ENCODE measurements around the gene PRRT2.

PRRT2 gene

GRCh38 chr16:29812754-29813643, 1.0 kb downstream of the PRRT2 start:
- Histone ChIP-seq H3K4me1 (ENCODE audit: control insufficient read depth in 5 of 5, insufficient read depth in 5 of 5, low read length in 5 of 5) (peaks cover 3 to 72% (median 64%) of the 10 kb centered on the region in 5 donors), H3K4me3 (ENCODE audit: low read depth in 1 of 5, low read length in 5 of 5) (peak overlapping the region; percentile 25 to 76 (median 70)), H3K9me3 (ENCODE audit: control insufficient read depth in 5 of 5, low read length in 5 of 5) (no peaks in the 10 kb centered on the region), H3K27me3 (ENCODE audit: control insufficient read depth in 5 of 5, insufficient read depth in 4 of 5, low read length in 5 of 5) (no peaks in the 10 kb centered on the region), H3K27ac (ENCODE audit: low read depth, low read length) (peak overlapping the region; percentile 57), H3K36me3 (ENCODE audit: control insufficient read depth in 5 of 5, insufficient read depth in 5 of 5, low read length in 5 of 5) (peaks cover 0 to 18% (median 15%) of the 10 kb centered on the region in 5 donors), H3K9ac (ENCODE audit: low read length in 5 of 5) (no peak overlapping the region)

GRCh38 chr16:29813644-29814562, 1.9 kb downstream of the PRRT2 start:
- H3K27me3 ChIP-seq (ENCODE audit: control insufficient read depth in 5 of 5, insufficient read depth in 4 of 5, low read length in 5 of 5), result no peaks in the 10 kb centered on the region
- H3K36me3 ChIP-seq (ENCODE audit: control insufficient read depth in 5 of 5, insufficient read depth in 5 of 5, low read length in 5 of 5), result peaks cover 0 to 18% (median 14%) of the 10 kb centered on the region in 5 donors
- H3K9ac ChIP-seq (ENCODE audit: low read length in 5 of 5), result peak overlapping the region in 1 of 5 donors; percentile 51
- H3K4me1 ChIP-seq (ENCODE audit: control insufficient read depth in 5 of 5, insufficient read depth in 5 of 5, low read length in 5 of 5), result peaks cover 3 to 63% (median 55%) of the 10 kb centered on the region in 5 donors
- H3K9me3 ChIP-seq (ENCODE audit: control insufficient read depth in 5 of 5, low read length in 5 of 5), result no peaks in the 10 kb centered on the region
- no peak overlapping the region for H3K27ac ChIP-seq (ENCODE audit: low read depth, low read length)
- H3K4me3 ChIP-seq (ENCODE audit: low read depth in 1 of 5, low read length in 5 of 5), result no peak overlapping the region

GRCh38 chr16:29814592-29814991, 2.6 kb downstream of the PRRT2 start:
- H3K27me3 ChIP-seq (ENCODE audit: control insufficient read depth in 5 of 5, insufficient read depth in 4 of 5, low read length in 5 of 5), result no peaks in the 10 kb centered on the region
- peaks cover 3 to 62% (median 52%) of the 10 kb centered on the region in 5 donors for H3K4me1 ChIP-seq (ENCODE audit: control insufficient read depth in 5 of 5, insufficient read depth in 5 of 5, low read length in 5 of 5)
- H3K9me3 ChIP-seq (ENCODE audit: control insufficient read depth in 5 of 5, low read length in 5 of 5), result no peaks in the 10 kb centered on the region
- peaks cover 0 to 19% (median 12%) of the 10 kb centered on the region in 5 donors for H3K36me3 ChIP-seq (ENCODE audit: control insufficient read depth in 5 of 5, insufficient read depth in 5 of 5, low read length in 5 of 5)
- H3K27ac ChIP-seq (ENCODE audit: low read depth, low read length), result no peak overlapping the region
- H3K4me3 ChIP-seq (ENCODE audit: low read depth in 1 of 5, low read length in 5 of 5), result peak overlapping the region in 1 of 5 donors; percentile 91
- no peak overlapping the region for H3K9ac ChIP-seq (ENCODE audit: low read length in 5 of 5)

GRCh38 chr16:29815032-29815721, 3.2 kb downstream of the PRRT2 start:
- Histone ChIP-seq H3K4me3 (ENCODE audit: low read depth in 1 of 5, low read length in 5 of 5) (peak overlapping the region; percentile 39 to 91 (median 81)), H3K4me1 (ENCODE audit: control insufficient read depth in 5 of 5, insufficient read depth in 5 of 5, low read length in 5 of 5) (peaks cover 3 to 62% (median 54%) of the 10 kb centered on the region in 5 donors)

GRCh38 chr16:29815793-29816693, 4.0 kb downstream of the PRRT2 start, which contains the start of gene PAGR1:
Gene PAGR1 (plus strand): TSS chr16:29816152. CDS start chr16:29816526, 374 bp downstream.
- H3K36me3 ChIP-seq (ENCODE audit: control insufficient read depth in 5 of 5, insufficient read depth in 5 of 5, low read length in 5 of 5), result peaks cover 0 to 14% (median 8%) of the 10 kb centered on the region in 5 donors
- peaks cover 6 to 61% (median 54%) of the 10 kb centered on the region in 5 donors for H3K4me1 ChIP-seq (ENCODE audit: control insufficient read depth in 5 of 5, insufficient read depth in 5 of 5, low read length in 5 of 5)
- H3K9me3 ChIP-seq (ENCODE audit: control insufficient read depth in 5 of 5, low read length in 5 of 5), result no peaks in the 10 kb centered on the region
- peak within 1 kb of the TSS; percentile 26 to 89 (median 77) for H3K9ac ChIP-seq (ENCODE audit: low read length in 5 of 5)
- H3K4me3 ChIP-seq (ENCODE audit: low read depth in 1 of 5, low read length in 5 of 5), result peak within 1 kb of the TSS; percentile 68 to 91 (median 81)
- no peaks in the 10 kb centered on the region for H3K27me3 ChIP-seq (ENCODE audit: control insufficient read depth in 5 of 5, insufficient read depth in 4 of 5, low read length in 5 of 5)
- H3K27ac ChIP-seq (ENCODE audit: low read depth, low read length), result peak within 1 kb of the TSS; percentile 83

More at GRCh38 chr16:29815032-29815721, 3.2 kb downstream of the PRRT2 start:
- Histone ChIP-seq H3K27me3 (ENCODE audit: control insufficient read depth in 5 of 5, insufficient read depth in 4 of 5, low read length in 5 of 5) (no peaks in the 10 kb centered on the region), H3K9me3 (ENCODE audit: control insufficient read depth in 5 of 5, low read length in 5 of 5) (no peaks in the 10 kb centered on the region), H3K36me3 (ENCODE audit: control insufficient read depth in 5 of 5, insufficient read depth in 5 of 5, low read length in 5 of 5) (peaks cover 0 to 17% (median 10%) of the 10 kb centered on the region in 5 donors), H3K27ac (ENCODE audit: low read depth, low read length) (peak overlapping the region; percentile 83), H3K9ac (ENCODE audit: low read length in 5 of 5) (peak overlapping the region in 3 of 5 donors; percentile 48 to 64 (median 62))

GRCh38 chr16:29816694-29817441, 4.9 kb downstream of the PRRT2 start:
- Histone ChIP-seq H3K4me3 (ENCODE audit: low read depth in 1 of 5, low read length in 5 of 5) (peak overlapping the region; percentile 60 to 91 (median 81)), H3K9ac (ENCODE audit: low read length in 5 of 5) (peak overlapping the region; percentile 26 to 89 (median 77)), H3K4me1 (ENCODE audit: control insufficient read depth in 5 of 5, insufficient read depth in 5 of 5, low read length in 5 of 5) (peaks cover 14 to 61% (median 54%) of the 10 kb centered on the region in 5 donors), H3K36me3 (ENCODE audit: control insufficient read depth in 5 of 5, insufficient read depth in 5 of 5, low read length in 5 of 5) (peaks cover 0 to 14% (median 8%) of the 10 kb centered on the region in 5 donors), H3K27me3 (ENCODE audit: control insufficient read depth in 5 of 5, insufficient read depth in 4 of 5, low read length in 5 of 5) (no peaks in the 10 kb centered on the region), H3K27ac (ENCODE audit: low read depth, low read length) (peak overlapping the region; percentile 83), H3K9me3 (ENCODE audit: control insufficient read depth in 5 of 5, low read length in 5 of 5) (no peaks in the 10 kb centered on the region)

- no peak overlapping the region for H3K4me3 ChIP-seq (ENCODE audit: low read depth in 1 of 5, low read length in 5 of 5)
- no peaks in the 10 kb centered on the region for H3K9me3 ChIP-seq (ENCODE audit: control insufficient read depth in 5 of 5, low read length in 5 of 5)
- H3K27me3 ChIP-seq (ENCODE audit: control insufficient read depth in 5 of 5, insufficient read depth in 4 of 5, low read length in 5 of 5), result no peaks in the 10 kb centered on the region
- no peak overlapping the region for H3K9ac ChIP-seq (ENCODE audit: low read length in 5 of 5)
- H3K27ac ChIP-seq (ENCODE audit: low read depth, low read length), result no peak overlapping the region
- peaks cover 15 to 61% (median 56%) of the 10 kb centered on the region in 5 donors for H3K4me1 ChIP-seq (ENCODE audit: control insufficient read depth in 5 of 5, insufficient read depth in 5 of 5, low read length in 5 of 5)
- peaks cover 0 to 14% (median 8%) of the 10 kb centered on the region in 5 donors for H3K36me3 ChIP-seq (ENCODE audit: control insufficient read depth in 5 of 5, insufficient read depth in 5 of 5, low read length in 5 of 5)
Measured at GRCh38 chr16:29818082-29818481, 6.1 kb downstream of the PRRT2 start.

GRCh38 chr16:29819506-29819905, 7.5 kb downstream of the PRRT2 start:
- H3K4me3 ChIP-seq (ENCODE audit: low read depth in 1 of 5, low read length in 5 of 5), result no peak overlapping the region

More at GRCh38 chr16:29819506-29819905, 7.5 kb downstream of the PRRT2 start:
- Histone ChIP-seq H3K9ac (ENCODE audit: low read length in 5 of 5) (no peak overlapping the region), H3K27me3 (ENCODE audit: control insufficient read depth in 5 of 5, insufficient read depth in 4 of 5, low read length in 5 of 5) (no peaks in the 10 kb centered on the region), H3K36me3 (ENCODE audit: control insufficient read depth in 5 of 5, insufficient read depth in 5 of 5, low read length in 5 of 5) (peaks cover 0 to 14% (median 8%) of the 10 kb centered on the region in 5 donors), H3K4me1 (ENCODE audit: control insufficient read depth in 5 of 5, insufficient read depth in 5 of 5, low read length in 5 of 5) (peaks cover 15 to 68% (median 61%) of the 10 kb centered on the region in 5 donors), H3K9me3 (ENCODE audit: control insufficient read depth in 5 of 5, low read length in 5 of 5) (no peaks in the 10 kb centered on the region), H3K27ac (ENCODE audit: low read depth, low read length) (no peak overlapping the region)
